Measurements from ENCODE around the gene ATP6V1B1. TPM values are rescaled to one million over a fixed set of nuclear protein-coding genes. Genes with fewer than 3 reads are reported as not detected.

Gene ATP6V1B1
- total RNA-seq, 1 donor from 2014 or later, result not detected

- peaks cover 5% of the 10 kb centered on the region for H3K36me3 ChIP-seq (ENCODE audit: control insufficient read depth, insufficient read depth, low read length)
- H3K4me3 ChIP-seq (ENCODE audit: low read depth, low read length), result no peak overlapping the region
- DNase-seq (ENCODE audit: low read depth) (no peak), FAIRE-seq (peak; percentile 73)
- H3K27me3 ChIP-seq (ENCODE audit: control insufficient read depth, insufficient read depth, low read length), result no peaks in the 10 kb centered on the region
- TF ChIP-seq, protein P1, sequence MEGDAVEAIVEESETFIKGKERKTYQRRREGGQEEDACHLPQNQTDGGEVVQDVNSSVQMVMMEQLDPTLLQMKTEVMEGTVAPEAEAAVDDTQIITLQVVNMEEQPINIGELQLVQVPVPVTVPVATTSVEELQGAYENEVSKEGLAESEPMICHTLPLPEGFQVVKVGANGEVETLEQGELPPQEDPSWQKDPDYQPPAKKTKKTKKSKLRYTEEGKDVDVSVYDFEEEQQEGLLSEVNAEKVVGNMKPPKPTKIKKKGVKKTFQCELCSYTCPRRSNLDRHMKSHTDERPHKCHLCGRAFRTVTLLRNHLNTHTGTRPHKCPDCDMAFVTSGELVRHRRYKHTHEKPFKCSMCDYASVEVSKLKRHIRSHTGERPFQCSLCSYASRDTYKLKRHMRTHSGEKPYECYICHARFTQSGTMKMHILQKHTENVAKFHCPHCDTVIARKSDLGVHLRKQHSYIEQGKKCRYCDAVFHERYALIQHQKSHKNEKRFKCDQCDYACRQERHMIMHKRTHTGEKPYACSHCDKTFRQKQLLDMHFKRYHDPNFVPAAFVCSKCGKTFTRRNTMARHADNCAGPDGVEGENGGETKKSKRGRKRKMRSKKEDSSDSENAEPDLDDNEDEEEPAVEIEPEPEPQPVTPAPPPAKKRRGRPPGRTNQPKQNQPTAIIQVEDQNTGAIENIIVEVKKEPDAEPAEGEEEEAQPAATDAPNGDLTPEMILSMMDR (IDR thresholded peaks at IDR 0.05; ENCODE audit: insufficient read depth, low read length, severe bottlenecking), result no peak
Measured at GRCh38 chr2:70982971-70983370, 47.3 kb downstream of the ATP6V1B1 start.

DNA sequence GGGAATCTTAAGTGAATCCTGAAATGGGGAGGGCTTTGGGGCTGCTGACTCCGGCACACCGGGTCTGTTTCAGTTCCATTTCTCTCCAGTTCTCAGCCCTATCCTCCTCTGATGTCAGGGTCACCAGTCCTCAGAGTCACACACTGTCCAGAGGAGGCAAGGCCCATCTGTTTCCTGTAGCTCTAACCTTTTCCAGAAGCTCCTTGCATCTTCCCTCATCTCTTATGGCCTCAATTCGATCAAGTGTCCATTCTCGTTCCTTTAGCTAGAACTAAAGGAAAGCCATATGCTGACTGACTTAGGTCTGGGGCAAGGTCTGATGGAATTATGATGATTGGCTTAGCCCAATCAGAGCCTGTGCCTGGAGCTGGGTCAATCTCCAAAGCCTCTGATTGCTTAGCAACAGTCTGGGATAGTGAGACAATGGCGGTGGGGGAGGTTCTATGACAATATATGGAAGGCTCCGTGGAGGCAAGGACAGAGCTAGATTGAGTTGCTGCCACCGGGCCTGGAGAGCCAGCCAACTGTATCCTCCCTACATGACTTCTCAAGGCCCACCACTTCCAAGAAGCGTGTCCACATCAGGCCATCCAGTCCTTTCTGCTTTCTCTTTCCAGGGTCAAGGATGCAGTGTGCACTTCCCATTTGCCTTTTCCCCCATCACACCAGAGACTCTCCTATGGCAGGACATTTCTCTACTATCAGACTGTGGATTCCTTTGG lies 48.0 kb downstream of the ATP6V1B1 start:
- Histone ChIP-seq H3K36me3 (ENCODE audit: control insufficient read depth, insufficient read depth, low read length) (peaks cover 10% of the 10 kb centered on the region), H3K27me3 (ENCODE audit: control insufficient read depth, insufficient read depth, low read length) (no peaks in the 10 kb centered on the region), H3K4me3 (ENCODE audit: low read depth, low read length) (no peak overlapping the region)
- TF ChIP-seq, protein P1 (IDR thresholded peaks at IDR 0.05; ENCODE audit: insufficient read depth, low read length, severe bottlenecking), result no peak
- DNase-seq (ENCODE audit: low read depth) (no peak), FAIRE-seq (peak; percentile 60)

DNA sequence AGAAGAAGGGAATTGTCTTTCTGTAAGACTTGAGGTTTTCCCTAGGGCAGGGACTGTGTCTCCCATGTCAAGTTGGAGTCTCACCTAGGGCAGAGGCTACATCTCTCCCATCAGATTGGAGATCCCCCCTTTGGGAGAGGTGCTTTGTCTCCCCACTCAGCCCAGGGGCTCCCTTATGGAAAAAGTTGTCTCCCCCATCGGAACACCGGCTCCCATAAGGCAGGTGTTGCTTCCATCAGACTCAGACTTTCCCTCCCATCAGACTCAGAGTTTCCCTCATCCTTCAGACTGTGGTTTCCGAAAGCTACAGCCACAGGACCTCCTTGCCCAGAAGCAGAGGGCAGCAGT lies 48.5 kb downstream of the ATP6V1B1 start:
- no peaks in the 10 kb centered on the region for H3K27me3 ChIP-seq (ENCODE audit: control insufficient read depth, insufficient read depth, low read length)
- DNase-seq (ENCODE audit: low read depth) (no peak), FAIRE-seq (no peak)
- TF ChIP-seq, protein P1 (IDR thresholded peaks at IDR 0.05; ENCODE audit: insufficient read depth, low read length, severe bottlenecking), result no peak
- H3K4me3 ChIP-seq (ENCODE audit: low read depth, low read length), result no peak overlapping the region
- H3K36me3 ChIP-seq (ENCODE audit: control insufficient read depth, insufficient read depth, low read length), result peaks cover 14% of the 10 kb centered on the region

DNA sequence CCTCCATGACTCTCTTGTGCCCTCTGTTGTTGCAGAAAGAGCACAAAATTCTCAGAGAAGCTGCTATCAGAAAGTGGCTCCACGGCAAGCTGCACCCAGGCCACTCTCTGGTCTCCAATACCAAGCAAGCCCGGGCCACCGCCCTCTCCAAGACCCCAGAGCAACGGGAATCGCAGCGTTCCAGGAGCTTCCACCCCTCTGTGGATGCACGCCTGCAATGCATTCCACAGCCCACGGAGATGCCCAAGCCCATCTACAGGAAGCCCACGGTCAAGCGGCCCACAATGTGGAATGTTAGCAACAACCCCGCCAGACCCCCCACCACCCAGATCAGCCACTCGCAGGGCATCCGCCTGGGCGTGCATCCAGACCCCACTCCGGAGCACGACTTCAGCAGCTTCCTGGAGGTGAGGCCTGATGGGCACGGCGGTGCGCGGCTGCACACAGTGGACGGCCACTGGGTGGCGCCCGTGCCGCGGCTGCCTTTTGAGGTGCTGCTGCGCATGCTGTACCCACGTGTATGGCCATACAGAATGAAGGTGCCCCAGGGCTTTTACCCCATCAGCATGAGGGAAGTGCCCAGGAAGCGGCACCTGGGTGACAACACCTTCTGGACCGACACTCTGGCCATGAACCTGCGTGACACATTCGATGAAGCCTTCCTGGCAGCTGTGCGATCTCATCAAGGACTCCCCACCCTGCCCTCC lies 49.0 kb downstream of the ATP6V1B1 start:
- TF ChIP-seq, protein P1 (IDR thresholded peaks at IDR 0.05; ENCODE audit: insufficient read depth, low read length, severe bottlenecking), result peak; percentile 88
- FAIRE-seq (no peak), DNase-seq (ENCODE audit: low read depth) (peak; percentile 41)
- Histone ChIP-seq H3K27me3 (ENCODE audit: control insufficient read depth, insufficient read depth, low read length) (no peaks in the 10 kb centered on the region), H3K36me3 (ENCODE audit: control insufficient read depth, insufficient read depth, low read length) (peaks cover 15% of the 10 kb centered on the region), H3K4me3 (ENCODE audit: low read depth, low read length) (no peak overlapping the region)

GRCh38 chr2:70985283-70985688 lies 49.6 kb downstream of the ATP6V1B1 start:
- DNase-seq (ENCODE audit: low read depth), result no peak
- Histone ChIP-seq H3K4me3 (ENCODE audit: low read depth, low read length) (no peak overlapping the region), H3K36me3 (ENCODE audit: control insufficient read depth, insufficient read depth, low read length) (peaks cover 17% of the 10 kb centered on the region), H3K27me3 (ENCODE audit: control insufficient read depth, insufficient read depth, low read length) (no peaks in the 10 kb centered on the region)
- TF ChIP-seq, protein P1 (IDR thresholded peaks at IDR 0.05; ENCODE audit: insufficient read depth, low read length, severe bottlenecking), result no peak
- no peak for FAIRE-seq

All from bronchial epithelial cell (primary cell).